GM12878 (cell line): Measurements from ENCODE around the gene PDE7B.

Experiments
- CREM ChIP-seq: IDR thresholded peaks from 2 replicates; pipeline ENCODE4 v1.6.1; 2014; ENCODE audit warnings: antibody characterized with exemption, low read depth
- EP300 ChIP-seq, 2 experiments: fragments of 150-350 bp in 1 of 2; IDR thresholded peaks; 2 replicates each; pipeline ENCODE4 v1.6.1; 2011 to 2012; ENCODE audit warnings: low read depth in 2 of 2, low read length in 2 of 2, borderline replicate concordance in 1 of 2, improper control_type of control experiment in 1 of 2, inconsistent platforms in 1 of 2; ENCODE audit not compliant: control insufficient read depth in 1 of 2
- GABPA ChIP-seq: IDR thresholded peaks from 2 replicates; pipeline ENCODE4 v1.6.1; 2014; ENCODE audit warnings: antibody characterized with exemption, low read depth, mild to moderate bottlenecking, inconsistent platforms
- JUND ChIP-seq: IDR thresholded peaks from 2 replicates; pipeline ENCODE4 v1.6.1; 2012; ENCODE audit warnings: low read depth, mild to moderate bottlenecking, low read length, improper control_type of control experiment, moderate library complexity
- MXI1 ChIP-seq: fragments of 150-350 bp; IDR thresholded peaks from 2 replicates; pipeline ENCODE4 v1.6.1; 2011; ENCODE audit warnings: low read depth, mild to moderate bottlenecking, inconsistent platforms, low read length, improper control_type of control experiment
- NFYB ChIP-seq: IDR thresholded peaks from 2 replicates; pipeline ENCODE4 v1.6.1; 2011; ENCODE audit warnings: low read depth, mild to moderate bottlenecking, low read length, improper control_type of control experiment, moderate library complexity; ENCODE audit not compliant: insufficient read depth
- NRF1 ChIP-seq: conservative IDR thresholded peaks from 2 replicates; pipeline ENCODE4 v1.6.1; 2011; ENCODE audit warnings: mild to moderate bottlenecking, low read depth, low read length, improper control_type of control experiment
- POLR2AphosphoS5 ChIP-seq: IDR thresholded peaks from 2 replicates; pipeline ENCODE4 v1.6.1; 2011; ENCODE audit warnings: mild to moderate bottlenecking, low read length, inconsistent platforms
- ZNF274 ChIP-seq: IDR thresholded peaks from one replicate; pipeline ENCODE4 v1.8.0; 2011; ENCODE audit not compliant: insufficient read length, insufficient read depth
- TF ChIP-seq, protein P1 (sequence below): IDR thresholded peaks from 2 replicates; pipeline ENCODE4 v1.6.1; 2012; ENCODE audit warnings: mild to moderate bottlenecking, low read depth, low read length
- TF ChIP-seq, protein P2 (sequence below), 3 experiments: IDR thresholded peaks in 2 of 3; conservative IDR thresholded peaks in 1 of 3; 2 replicates each; pipeline ENCODE4 v1.5.1; 2011; ENCODE audit warnings: low read depth in 3 of 3, low read length in 3 of 3, mild to moderate bottlenecking in 3 of 3, control low read depth in 2 of 3, moderate library complexity in 2 of 3, inconsistent platforms in 1 of 3, mixed read lengths in 1 of 3; ENCODE audit not compliant: control insufficient read depth in 2 of 3, insufficient read depth in 1 of 3; ENCODE audit errors: extremely low read depth in 1 of 3
- TF ChIP-seq, protein P3 (sequence below): IDR thresholded peaks from 2 replicates; pipeline ENCODE4 v1.6.1; 2011; ENCODE audit warnings: borderline replicate concordance, low read depth, mild to moderate bottlenecking, moderate library complexity, mixed read lengths, low read length; ENCODE audit not compliant: insufficient read depth; ENCODE audit errors: extremely low read length

DNA sequence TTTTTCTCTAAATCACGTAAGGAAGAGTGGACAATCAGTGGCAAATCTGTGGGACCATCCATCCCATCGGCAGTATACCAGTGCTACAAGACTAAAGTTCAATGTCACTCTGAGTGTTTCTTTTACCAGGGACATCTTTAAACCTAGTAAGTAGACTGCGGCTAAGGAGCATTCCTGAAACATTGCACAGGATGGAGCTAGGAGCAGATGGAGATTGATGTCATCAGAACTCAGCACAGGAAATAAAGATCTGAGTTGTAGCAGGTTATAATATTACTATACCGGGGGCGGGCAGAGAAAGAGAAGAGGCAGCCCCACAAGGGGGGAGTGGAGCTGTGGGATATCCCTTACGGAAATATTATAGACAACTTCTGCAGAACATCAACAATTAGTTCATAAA is 236.5 kb downstream of the PDE7B start:
- TF ChIP-seq JUND (no peak), NFYB (no peak), ZNF274 (no peak), POLR2AphosphoS5 (no peak), MXI1 (no peak), GABPA (no peak), NRF1 (no peak), CREM (no peak), EP300 (IDR thresholded peaks at IDR 0.05; ENCODE audit: borderline replicate concordance in 1 of 2, control insufficient read depth in 1 of 2, low read depth in 2 of 2, low read length in 2 of 2) (no peak)
- TF ChIP-seq, protein P1, sequence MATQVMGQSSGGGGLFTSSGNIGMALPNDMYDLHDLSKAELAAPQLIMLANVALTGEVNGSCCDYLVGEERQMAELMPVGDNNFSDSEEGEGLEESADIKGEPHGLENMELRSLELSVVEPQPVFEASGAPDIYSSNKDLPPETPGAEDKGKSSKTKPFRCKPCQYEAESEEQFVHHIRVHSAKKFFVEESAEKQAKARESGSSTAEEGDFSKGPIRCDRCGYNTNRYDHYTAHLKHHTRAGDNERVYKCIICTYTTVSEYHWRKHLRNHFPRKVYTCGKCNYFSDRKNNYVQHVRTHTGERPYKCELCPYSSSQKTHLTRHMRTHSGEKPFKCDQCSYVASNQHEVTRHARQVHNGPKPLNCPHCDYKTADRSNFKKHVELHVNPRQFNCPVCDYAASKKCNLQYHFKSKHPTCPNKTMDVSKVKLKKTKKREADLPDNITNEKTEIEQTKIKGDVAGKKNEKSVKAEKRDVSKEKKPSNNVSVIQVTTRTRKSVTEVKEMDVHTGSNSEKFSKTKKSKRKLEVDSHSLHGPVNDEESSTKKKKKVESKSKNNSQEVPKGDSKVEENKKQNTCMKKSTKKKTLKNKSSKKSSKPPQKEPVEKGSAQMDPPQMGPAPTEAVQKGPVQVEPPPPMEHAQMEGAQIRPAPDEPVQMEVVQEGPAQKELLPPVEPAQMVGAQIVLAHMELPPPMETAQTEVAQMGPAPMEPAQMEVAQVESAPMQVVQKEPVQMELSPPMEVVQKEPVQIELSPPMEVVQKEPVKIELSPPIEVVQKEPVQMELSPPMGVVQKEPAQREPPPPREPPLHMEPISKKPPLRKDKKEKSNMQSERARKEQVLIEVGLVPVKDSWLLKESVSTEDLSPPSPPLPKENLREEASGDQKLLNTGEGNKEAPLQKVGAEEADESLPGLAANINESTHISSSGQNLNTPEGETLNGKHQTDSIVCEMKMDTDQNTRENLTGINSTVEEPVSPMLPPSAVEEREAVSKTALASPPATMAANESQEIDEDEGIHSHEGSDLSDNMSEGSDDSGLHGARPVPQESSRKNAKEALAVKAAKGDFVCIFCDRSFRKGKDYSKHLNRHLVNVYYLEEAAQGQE, result no peak
- TF ChIP-seq, protein P2, sequence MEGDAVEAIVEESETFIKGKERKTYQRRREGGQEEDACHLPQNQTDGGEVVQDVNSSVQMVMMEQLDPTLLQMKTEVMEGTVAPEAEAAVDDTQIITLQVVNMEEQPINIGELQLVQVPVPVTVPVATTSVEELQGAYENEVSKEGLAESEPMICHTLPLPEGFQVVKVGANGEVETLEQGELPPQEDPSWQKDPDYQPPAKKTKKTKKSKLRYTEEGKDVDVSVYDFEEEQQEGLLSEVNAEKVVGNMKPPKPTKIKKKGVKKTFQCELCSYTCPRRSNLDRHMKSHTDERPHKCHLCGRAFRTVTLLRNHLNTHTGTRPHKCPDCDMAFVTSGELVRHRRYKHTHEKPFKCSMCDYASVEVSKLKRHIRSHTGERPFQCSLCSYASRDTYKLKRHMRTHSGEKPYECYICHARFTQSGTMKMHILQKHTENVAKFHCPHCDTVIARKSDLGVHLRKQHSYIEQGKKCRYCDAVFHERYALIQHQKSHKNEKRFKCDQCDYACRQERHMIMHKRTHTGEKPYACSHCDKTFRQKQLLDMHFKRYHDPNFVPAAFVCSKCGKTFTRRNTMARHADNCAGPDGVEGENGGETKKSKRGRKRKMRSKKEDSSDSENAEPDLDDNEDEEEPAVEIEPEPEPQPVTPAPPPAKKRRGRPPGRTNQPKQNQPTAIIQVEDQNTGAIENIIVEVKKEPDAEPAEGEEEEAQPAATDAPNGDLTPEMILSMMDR (IDR thresholded peaks at IDR 0.05 in 2 of 3, conservative IDR thresholded peaks at IDR 0.05 in 1 of 3; ENCODE audit: control insufficient read depth in 2 of 3, extremely low read depth in 1 of 3, insufficient read depth in 1 of 3, low read depth in 3 of 3, low read length in 3 of 3), result no peak
- TF ChIP-seq, protein P3, sequence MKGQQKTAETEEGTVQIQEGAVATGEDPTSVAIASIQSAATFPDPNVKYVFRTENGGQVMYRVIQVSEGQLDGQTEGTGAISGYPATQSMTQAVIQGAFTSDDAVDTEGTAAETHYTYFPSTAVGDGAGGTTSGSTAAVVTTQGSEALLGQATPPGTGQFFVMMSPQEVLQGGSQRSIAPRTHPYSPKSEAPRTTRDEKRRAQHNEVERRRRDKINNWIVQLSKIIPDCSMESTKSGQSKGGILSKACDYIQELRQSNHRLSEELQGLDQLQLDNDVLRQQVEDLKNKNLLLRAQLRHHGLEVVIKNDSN, result no peak
